ENCODE results near the gene CYP2R1.

DNA sequence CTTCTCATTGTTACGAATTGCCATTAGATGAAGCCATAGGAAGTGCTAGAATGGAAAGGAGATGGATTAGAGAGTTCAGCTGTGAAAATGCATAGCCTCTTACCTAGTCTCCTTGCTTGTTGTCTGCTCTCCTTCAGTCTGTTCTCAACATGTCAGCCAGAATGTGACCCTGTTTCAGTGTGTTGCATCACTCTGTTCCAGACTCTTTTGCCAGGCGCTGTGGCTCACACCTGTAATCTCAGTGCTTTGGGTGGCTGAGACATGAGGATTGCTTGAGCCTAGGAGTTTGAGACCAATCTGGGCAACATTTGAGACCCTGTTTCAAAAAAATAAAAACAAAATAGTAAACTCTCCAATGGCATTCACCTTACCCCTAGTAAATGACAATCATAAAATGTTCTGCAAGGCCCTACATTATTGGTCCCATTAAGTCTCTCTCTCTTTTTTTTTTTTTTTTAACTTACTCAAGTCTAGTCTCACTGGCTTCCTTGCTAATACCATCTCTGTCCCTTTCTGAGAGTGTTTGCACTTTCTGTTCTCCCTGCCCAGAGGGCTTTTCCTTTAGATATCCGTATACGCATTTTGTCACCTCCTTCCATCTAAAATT lies 39.4 kb downstream of the CYP2R1 start:
- TF ChIP-seq, protein P1, sequence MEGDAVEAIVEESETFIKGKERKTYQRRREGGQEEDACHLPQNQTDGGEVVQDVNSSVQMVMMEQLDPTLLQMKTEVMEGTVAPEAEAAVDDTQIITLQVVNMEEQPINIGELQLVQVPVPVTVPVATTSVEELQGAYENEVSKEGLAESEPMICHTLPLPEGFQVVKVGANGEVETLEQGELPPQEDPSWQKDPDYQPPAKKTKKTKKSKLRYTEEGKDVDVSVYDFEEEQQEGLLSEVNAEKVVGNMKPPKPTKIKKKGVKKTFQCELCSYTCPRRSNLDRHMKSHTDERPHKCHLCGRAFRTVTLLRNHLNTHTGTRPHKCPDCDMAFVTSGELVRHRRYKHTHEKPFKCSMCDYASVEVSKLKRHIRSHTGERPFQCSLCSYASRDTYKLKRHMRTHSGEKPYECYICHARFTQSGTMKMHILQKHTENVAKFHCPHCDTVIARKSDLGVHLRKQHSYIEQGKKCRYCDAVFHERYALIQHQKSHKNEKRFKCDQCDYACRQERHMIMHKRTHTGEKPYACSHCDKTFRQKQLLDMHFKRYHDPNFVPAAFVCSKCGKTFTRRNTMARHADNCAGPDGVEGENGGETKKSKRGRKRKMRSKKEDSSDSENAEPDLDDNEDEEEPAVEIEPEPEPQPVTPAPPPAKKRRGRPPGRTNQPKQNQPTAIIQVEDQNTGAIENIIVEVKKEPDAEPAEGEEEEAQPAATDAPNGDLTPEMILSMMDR (IDR thresholded peaks at IDR 0.05) = no peak
- TF ChIP-seq POLR2A (IDR thresholded peaks at IDR 0.05) = no peak
- no peak for TF ChIP-seq POLR2AphosphoS5 (IDR thresholded peaks at IDR 0.05)
- no peak for TF ChIP-seq EP300 (IDR thresholded peaks at IDR 0.05; ENCODE audit: low read depth)

All from transverse colon (tissue), 4 donors.